Stomach (tissue), 9 donors: ENCODE measurements around the gene SLC25A42. TPM values are rescaled to one million over a fixed set of nuclear protein-coding genes. Genes with fewer than 3 reads are reported as not detected.

ENCODE experiments used
- DNase-seq, 2 donors: peaks; one replicate each; pipeline versions ENCODE4 v3.0.0 to v3.0.0-alpha.2; 2013 to 2019
- H3K27ac ChIP-seq, 5 donors: fragments of 200-600 bp in 4 of 5; sonication (generic) in 4 of 5; one replicate each; pipeline ENCODE4 v1.5.1; 2013 to 2019; ENCODE audit warnings: mild to moderate bottlenecking in 1 of 5, moderate library complexity in 1 of 5
- H3K27me3 ChIP-seq, 3 donors: fragments of 200-600 bp; sonication (generic); one replicate each; pipeline ENCODE4 v1.5.1; 2017 to 2019; ENCODE audit warnings: mixed run types in 1 of 3
- H3K36me3 ChIP-seq, 4 donors: fragments of 200-600 bp; sonication (generic); 1 replicate in 3 of 4; 2 replicates in 1 of 4; pipeline ENCODE4 v1.5.1; 2016 to 2019
- H3K4me1 ChIP-seq, 4 donors: fragments of 200-600 bp; sonication (generic); one replicate each; pipeline ENCODE4 v1.5.1; 2016 to 2019
- H3K4me3 ChIP-seq, 4 donors: fragments of 200-600 bp; sonication (generic) in 3 of 4; one replicate each; pipeline ENCODE4 v1.5.1; 2016 to 2019; ENCODE audit warnings: mild to moderate bottlenecking in 1 of 4
- H3K9me3 ChIP-seq, 4 donors: fragments of 200-600 bp; sonication (generic); one replicate each; pipeline ENCODE4 v1.5.1; 2016 to 2019
- EP300 ChIP-seq: sonication (generic); formaldehyde crosslinking; IDR thresholded peaks from one replicate; pipeline ENCODE4 v1.6.1; 2017; ENCODE audit warnings: antibody characterized with exemption
- POLR2A ChIP-seq, 4 donors: fragments of 450-650 bp; IDR thresholded peaks; one replicate each; pipeline ENCODE4 v1.6.1; 2016; ENCODE audit warnings: antibody characterized with exemption in 4 of 4, control low read depth in 2 of 4, mild to moderate bottlenecking in 1 of 4, moderate library complexity in 1 of 4
- POLR2AphosphoS5 ChIP-seq, 3 donors: sonication (generic); formaldehyde crosslinking; IDR thresholded peaks; one replicate each; pipeline ENCODE4 v1.6.1; 2016; ENCODE audit warnings: antibody characterized with exemption in 3 of 3
- WGBS, 5 donors: extraction: QIAGEN DNeasy Blood & Tissue Kit in 3 of 5; methylation state at CpG; one replicate each; pipeline versions ENCODE4 v1.1.5 to v1.1.7; 2013 to 2018; 5-methylcytosine and 5-hydroxymethylcytosine counted together
- intact Hi-C: fragments of 100-400 bp; cut with DNase I; formaldehyde crosslinking; loops from one replicate; pipeline ENCODE4 v1.15.1; 2023; ENCODE audit warnings: low total_unique reads
- polyA plus RNA-seq, 3 donors: library from polyadenylated mRNA; stranded (reverse); fragments of 200-250 nt; gene quantifications; one replicate each; pipeline ENCODE4 v1.2.3, GENCODE V29; 2013
- total RNA-seq, 5 donors: library from RNA; depleted of rRNA; stranded (reverse); fragments of >200 nt; gene quantifications; one replicate each; pipeline versions ENCODE4 v1.1.0 to v1.2.3, GENCODE V29; 2014 to 2016
- TF ChIP-seq, protein P1 (sequence below), 7 experiments: fragments of 450-650 bp in 4 of 7; fragments of 200-600 bp in 3 of 7; sonication (generic) in 3 of 7; IDR thresholded peaks; one replicate each; pipeline ENCODE4 v1.5.1; 2016 to 2019; ENCODE audit warnings: antibody characterized with exemption in 7 of 7, control low read depth in 2 of 7, mild to moderate bottlenecking in 1 of 7
- donor health status: healthy with polysubstance abuse.
- donor health status: Bipolar disorder and iron deficiency.
- donor health status: healthy.

The SLC25A42 gene
- total and polyA plus RNA-seq, 8 donors: 3.7 to 54.8 (median 6.7) TPM

DNA sequence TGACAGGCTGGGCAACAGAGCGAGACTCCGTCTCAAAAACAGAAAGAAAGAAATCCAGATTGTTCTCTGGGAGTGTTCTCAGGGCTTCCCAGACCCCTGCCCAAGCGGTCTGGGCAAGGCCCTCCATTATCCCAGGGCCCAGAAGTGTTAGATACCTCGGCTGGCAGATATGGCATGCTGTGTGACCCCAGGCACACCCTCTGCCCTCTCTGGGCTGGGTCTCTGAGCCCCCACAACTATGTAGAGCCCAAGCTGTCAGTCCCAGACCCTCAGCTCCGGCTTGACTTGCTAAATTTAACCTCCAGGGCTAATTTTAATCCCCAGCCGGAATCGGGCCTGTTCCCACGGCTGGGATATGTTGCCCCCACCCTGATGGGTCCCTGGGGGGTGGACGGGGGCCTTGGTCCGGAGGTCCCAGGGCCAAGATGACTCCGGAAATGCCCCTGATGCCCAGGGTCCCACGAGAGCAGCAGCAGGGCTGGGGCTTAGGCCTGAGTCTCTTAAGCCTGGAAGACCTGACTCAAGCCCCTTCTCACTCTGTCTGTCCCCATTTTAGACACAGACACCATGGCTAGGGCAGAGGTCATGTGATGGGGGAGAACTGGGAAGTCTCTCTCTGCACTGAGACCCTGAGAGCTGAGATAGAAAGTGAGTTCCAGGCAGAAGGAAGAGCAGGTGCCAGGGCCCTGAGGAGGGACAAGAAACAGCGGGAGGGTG is 89.0 kb downstream of the SLC25A42 start:
- 81 to 86% (median 84%) methylated on average over 13 of the region's 13 CpGs for WGBS, 5 donors
- Histone ChIP-seq H3K4me3 (no peak overlapping the region), H3K36me3 (peaks cover 0 to 35% (median 31%) of the 10 kb centered on the region in 4 donors), H3K9me3 (no peaks in the 10 kb centered on the region), H3K27ac (no peak overlapping the region), H3K4me1 (no peaks in the 10 kb centered on the region), H3K27me3 (no peaks in the 10 kb centered on the region)
- TF ChIP-seq EP300 (no peak), POLR2A (IDR thresholded peaks at IDR 0.05) (no peak), POLR2AphosphoS5 (IDR thresholded peaks at IDR 0.05) (no peak)
- TF ChIP-seq, protein P1, sequence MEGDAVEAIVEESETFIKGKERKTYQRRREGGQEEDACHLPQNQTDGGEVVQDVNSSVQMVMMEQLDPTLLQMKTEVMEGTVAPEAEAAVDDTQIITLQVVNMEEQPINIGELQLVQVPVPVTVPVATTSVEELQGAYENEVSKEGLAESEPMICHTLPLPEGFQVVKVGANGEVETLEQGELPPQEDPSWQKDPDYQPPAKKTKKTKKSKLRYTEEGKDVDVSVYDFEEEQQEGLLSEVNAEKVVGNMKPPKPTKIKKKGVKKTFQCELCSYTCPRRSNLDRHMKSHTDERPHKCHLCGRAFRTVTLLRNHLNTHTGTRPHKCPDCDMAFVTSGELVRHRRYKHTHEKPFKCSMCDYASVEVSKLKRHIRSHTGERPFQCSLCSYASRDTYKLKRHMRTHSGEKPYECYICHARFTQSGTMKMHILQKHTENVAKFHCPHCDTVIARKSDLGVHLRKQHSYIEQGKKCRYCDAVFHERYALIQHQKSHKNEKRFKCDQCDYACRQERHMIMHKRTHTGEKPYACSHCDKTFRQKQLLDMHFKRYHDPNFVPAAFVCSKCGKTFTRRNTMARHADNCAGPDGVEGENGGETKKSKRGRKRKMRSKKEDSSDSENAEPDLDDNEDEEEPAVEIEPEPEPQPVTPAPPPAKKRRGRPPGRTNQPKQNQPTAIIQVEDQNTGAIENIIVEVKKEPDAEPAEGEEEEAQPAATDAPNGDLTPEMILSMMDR (IDR thresholded peaks at IDR 0.05): no peak
- DNase-seq: no peak
- intact Hi-C loops: no loop called here

DNA sequence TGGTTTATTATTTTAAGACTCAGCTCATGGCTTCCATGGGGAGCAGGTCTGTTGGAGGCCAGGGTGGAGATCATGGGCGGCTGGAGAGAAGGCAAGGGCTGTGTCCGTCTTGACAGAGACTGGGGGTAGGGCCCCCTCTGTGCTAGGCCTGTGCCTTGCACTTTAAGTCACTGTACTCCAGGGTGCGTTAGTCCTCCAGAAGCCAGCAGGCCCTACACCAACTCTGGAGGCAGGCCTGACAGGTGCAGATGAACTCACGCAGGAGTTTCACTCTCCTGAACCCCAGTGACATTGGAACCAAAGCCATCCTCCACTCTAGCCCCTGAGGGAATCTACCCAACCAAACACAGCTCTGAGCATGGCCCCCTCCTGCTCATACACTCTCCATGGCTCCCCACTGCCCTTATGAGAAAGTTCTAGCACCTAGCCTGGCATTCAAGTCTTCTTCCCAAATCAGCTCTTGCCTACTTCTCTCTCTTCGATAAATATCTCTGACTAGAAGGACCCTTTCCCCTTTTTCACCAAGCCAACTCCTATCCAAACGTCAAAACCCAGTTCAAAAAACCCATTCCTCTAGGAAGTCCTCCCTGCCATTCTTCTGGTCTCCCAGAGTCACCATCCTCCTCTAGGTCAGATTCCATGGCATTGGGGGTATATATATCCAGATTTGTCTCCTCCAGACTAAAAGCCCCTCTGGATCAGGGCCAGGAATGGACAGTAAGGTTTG is 91.1 kb downstream of the SLC25A42 start:
- no peaks in the 10 kb centered on the region for H3K27me3 ChIP-seq
- H3K9me3 ChIP-seq: no peaks in the 10 kb centered on the region
- WGBS, 5 donors: 85 to 96% (median 95%) methylated on average over 6 of the region's 6 CpGs

DNA sequence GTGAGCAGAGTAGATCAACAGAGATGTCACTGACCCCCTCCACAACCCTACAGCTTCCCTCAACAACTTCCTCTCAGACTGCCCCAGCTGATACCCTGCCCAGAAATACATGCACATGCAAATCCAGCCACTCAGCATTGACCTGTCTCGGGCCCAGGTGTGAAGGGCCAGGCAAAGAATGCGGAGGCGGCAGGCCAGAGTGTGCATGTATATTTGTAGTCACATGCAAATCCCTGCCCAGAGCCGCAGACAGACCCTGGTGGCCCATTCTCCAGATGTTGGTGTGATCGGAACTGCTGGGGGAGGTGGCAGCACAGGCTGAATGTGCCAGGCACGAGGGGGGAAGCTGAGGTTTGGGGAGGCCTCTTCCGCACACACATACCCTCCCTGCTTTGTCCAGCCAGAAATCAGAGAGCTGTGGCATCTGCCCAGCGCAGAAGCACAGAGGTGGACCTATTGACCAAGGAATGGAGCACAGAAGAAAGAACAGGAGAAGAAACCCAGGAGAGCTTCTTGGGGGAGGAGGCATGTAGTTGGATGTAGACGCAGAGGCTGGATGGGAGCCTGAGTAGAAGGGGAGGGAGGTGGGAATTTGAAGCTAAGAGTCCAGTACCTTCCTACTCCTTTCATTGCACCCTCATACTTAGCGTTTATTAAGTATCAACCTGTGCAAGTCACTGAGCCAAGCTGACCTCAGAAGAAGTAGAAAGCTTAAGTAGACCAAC is 91.9 kb downstream of the SLC25A42 start:
- Histone ChIP-seq H3K4me1 (no peaks in the 10 kb centered on the region), H3K27ac (no peak overlapping the region), H3K27me3 (no peaks in the 10 kb centered on the region), H3K9me3 (no peaks in the 10 kb centered on the region), H3K36me3 (peaks cover 0 to 17% (median 13%) of the 10 kb centered on the region in 4 donors), H3K4me3 (no peak overlapping the region)
- DNase-seq: peak in 1 of 2 donors; percentile 38
- no peak for TF ChIP-seq EP300
- TF ChIP-seq, protein P1 (IDR thresholded peaks at IDR 0.05): no peak
- no peak for TF ChIP-seq POLR2AphosphoS5 (IDR thresholded peaks at IDR 0.05)
- TF ChIP-seq POLR2A (IDR thresholded peaks at IDR 0.05): no peak
- intact Hi-C loops: no loop called here
- 91 to 97% (median 95%) methylated on average over 9 to 10 of the region's 10 CpGs for WGBS, 5 donors

More for the DNA sequence above, 91.1 kb downstream of the SLC25A42 start:
- intact Hi-C loops: no loop called here
- no peak overlapping the region for H3K27ac ChIP-seq
- no peak overlapping the region for H3K4me3 ChIP-seq
- H3K4me1 ChIP-seq: no peaks in the 10 kb centered on the region
- DNase-seq: no peak
- TF ChIP-seq, protein P1 (IDR thresholded peaks at IDR 0.05): no peak
- TF ChIP-seq POLR2AphosphoS5 (IDR thresholded peaks at IDR 0.05): no peak
- TF ChIP-seq POLR2A (IDR thresholded peaks at IDR 0.05): no peak
- TF ChIP-seq EP300: no peak
- H3K36me3 ChIP-seq: peaks cover 0 to 17% (median 13%) of the 10 kb centered on the region in 4 donors

DNA sequence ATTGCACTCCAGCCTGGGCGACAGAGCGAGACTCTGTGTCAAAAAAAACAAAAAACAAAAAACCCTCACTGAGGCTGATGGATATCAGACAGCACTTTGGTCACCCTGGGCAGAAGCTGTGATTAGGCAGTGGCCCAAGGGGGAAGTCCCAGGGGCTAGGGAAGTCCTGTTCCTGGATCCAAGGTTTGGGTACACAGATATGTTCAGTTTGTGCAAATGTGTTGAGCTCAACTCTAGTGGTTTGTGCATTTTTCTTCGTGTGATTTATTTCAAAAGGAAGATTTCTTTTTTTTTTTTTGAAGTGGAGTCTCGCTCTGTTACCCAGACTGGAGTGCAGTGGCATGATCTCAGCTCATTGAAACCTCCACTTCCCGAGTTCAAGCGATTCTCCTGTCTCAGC is 94.0 kb downstream of the SLC25A42 start:
- intact Hi-C loops: no loop called here
- Histone ChIP-seq H3K4me1 (no peaks in the 10 kb centered on the region), H3K27me3 (no peaks in the 10 kb centered on the region), H3K9me3 (no peaks in the 10 kb centered on the region), H3K4me3 (no peak overlapping the region), H3K36me3 (peaks cover 0 to 17% (median 13%) of the 10 kb centered on the region in 4 donors), H3K27ac (no peak overlapping the region)
- 76 to 90% (median 82%) methylated on average over 6 of the region's 6 CpGs for WGBS, 5 donors
- TF ChIP-seq, protein P1 (IDR thresholded peaks at IDR 0.05): no peak
- TF ChIP-seq POLR2A (IDR thresholded peaks at IDR 0.05): no peak
- no peak for DNase-seq
